Liver (tissue), 9 donors: Measurements from ENCODE around the gene SULT1A2. TPM values are rescaled to one million over a fixed set of nuclear protein-coding genes. Genes with fewer than 3 reads are reported as not detected.

ENCODE experiments used
- DNase-seq: peaks from one replicate; pipeline ENCODE4 v3.0.0-alpha.2; 2017; ENCODE audit warnings: low spot score
- H3K27ac ChIP-seq, 2 donors: one replicate each; pipeline ENCODE4 v1.7.0; 2013; ENCODE audit warnings: inconsistent platforms in 2 of 2, low read length in 2 of 2, control low read depth in 1 of 2, low read depth in 1 of 2, mild to moderate bottlenecking in 1 of 2
- H3K27me3 ChIP-seq, 4 donors: one replicate each; pipeline versions ENCODE4 v1.6.1 to v1.7.0; 2013; ENCODE audit warnings: low read length in 3 of 4, inconsistent platforms in 1 of 4, mild to moderate bottlenecking in 1 of 4, moderate library complexity in 1 of 4; ENCODE audit not compliant: control insufficient read depth in 4 of 4, insufficient read depth in 4 of 4
- H3K36me3 ChIP-seq, 4 donors: one replicate each; pipeline versions ENCODE4 v1.6.1 to v1.7.0; 2013; ENCODE audit warnings: low read length in 3 of 4, mild to moderate bottlenecking in 3 of 4, low read depth in 1 of 4, moderate library complexity in 1 of 4; ENCODE audit not compliant: control insufficient read depth in 4 of 4, insufficient read depth in 3 of 4
- H3K4me1 ChIP-seq, 4 donors: one replicate each; pipeline versions ENCODE4 v1.6.1 to v1.7.0; 2013; ENCODE audit warnings: low read length in 3 of 4, mild to moderate bottlenecking in 3 of 4, moderate library complexity in 1 of 4; ENCODE audit not compliant: control insufficient read depth in 4 of 4, insufficient read depth in 4 of 4
- H3K4me3 ChIP-seq, 3 donors: one replicate each; pipeline versions ENCODE4 v1.6.1 to v1.7.0; 2013; ENCODE audit warnings: low read length in 3 of 3, control low read depth in 1 of 3, low read depth in 1 of 3, mild to moderate bottlenecking in 1 of 3
- H3K9ac ChIP-seq, 2 donors: one replicate each; pipeline ENCODE4 v1.7.0; 2013; ENCODE audit warnings: low read length in 2 of 2, mild to moderate bottlenecking in 2 of 2, moderate library complexity in 2 of 2, control low read depth in 1 of 2, low read depth in 1 of 2
- H3K9me3 ChIP-seq, 4 donors: one replicate each; pipeline versions ENCODE4 v1.6.1 to v1.7.0; 2013; ENCODE audit warnings: low read length in 3 of 4; ENCODE audit not compliant: control insufficient read depth in 4 of 4
- EGR1 ChIP-seq, 2 donors: IDR thresholded peaks; 2 replicates each; pipeline ENCODE4 v1.6.1; 2016 to 2018; ENCODE audit warnings: antibody characterized with exemption in 2 of 2, low read depth in 2 of 2
- FOXA2 ChIP-seq: IDR thresholded peaks from 2 replicates; pipeline ENCODE4 v1.6.1; 2016; ENCODE audit warnings: antibody characterized with exemption
- GABPA ChIP-seq, 2 donors: IDR thresholded peaks in 1 of 2; conservative IDR thresholded peaks in 1 of 2; 2 replicates each; pipeline ENCODE4 v1.6.1; 2016; ENCODE audit warnings: antibody characterized with exemption in 2 of 2, mild to moderate bottlenecking in 1 of 2, moderate library complexity in 1 of 2
- HNF4A ChIP-seq, 2 donors: conservative IDR thresholded peaks; 2 replicates each; pipeline ENCODE4 v1.6.1; 2016; ENCODE audit warnings: antibody characterized with exemption in 2 of 2, mild to moderate bottlenecking in 2 of 2
- HNF4G ChIP-seq: IDR thresholded peaks from 2 replicates; pipeline ENCODE4 v1.6.1; 2016; ENCODE audit warnings: antibody characterized with exemption
- JUND ChIP-seq, 2 donors: IDR thresholded peaks; 2 replicates each; pipeline ENCODE4 v1.6.1; 2016; ENCODE audit warnings: antibody characterized with exemption in 2 of 2
- NR2F2 ChIP-seq: IDR thresholded peaks from 2 replicates; pipeline ENCODE4 v1.6.1; 2016; ENCODE audit warnings: antibody characterized with exemption
- RAD21 ChIP-seq, 2 donors: IDR thresholded peaks; 2 replicates each; pipeline ENCODE4 v1.6.1; 2016; ENCODE audit warnings: antibody characterized with exemption in 2 of 2, mild to moderate bottlenecking in 2 of 2
- SP1 ChIP-seq: IDR thresholded peaks from 2 replicates; pipeline ENCODE4 v1.6.1; 2018; ENCODE audit warnings: antibody characterized with exemption, mild to moderate bottlenecking
- TAF1 ChIP-seq: conservative IDR thresholded peaks from 2 replicates; pipeline ENCODE4 v1.6.1; 2016; ENCODE audit warnings: antibody characterized with exemption, mild to moderate bottlenecking
- WGBS: extraction: QIAGEN DNeasy Blood & Tissue Kit; methylation state at CpG from one replicate; pipeline ENCODE4 v1.1.7; 2013; 5-methylcytosine and 5-hydroxymethylcytosine counted together
- polyA plus RNA-seq, 2 donors: library from polyadenylated mRNA; stranded (reverse) in 1 of 2; unstranded in 1 of 2; fragments of 200-250 nt in 1 of 2; fragments of >200 nt in 1 of 2; fragmentation: Nextera tagmentation in 1 of 2; extraction: Ambion mirVana in 1 of 2; gene quantifications; one replicate each; pipeline versions ENCODE4 v1.2.1 to v1.2.3, GENCODE V29; 2013 to 2015
- total RNA-seq, 2 donors: library from RNA; depleted of rRNA; stranded (reverse); fragments of >200 nt; gene quantifications; one replicate each; pipeline ENCODE4 v1.2.3, GENCODE V29; 2014
- TF ChIP-seq, protein P1 (sequence below): IDR thresholded peaks from 2 replicates; pipeline ENCODE4 v1.6.1; 2016; ENCODE audit warnings: antibody characterized with exemption
- TF ChIP-seq, protein P2 (sequence below): IDR thresholded peaks from 2 replicates; pipeline ENCODE4 v1.6.1; 2016; ENCODE audit warnings: antibody characterized with exemption, mild to moderate bottlenecking
- TF ChIP-seq, protein P3 (sequence below): IDR thresholded peaks from 2 replicates; pipeline ENCODE4 v1.6.1; 2016; ENCODE audit warnings: antibody characterized with exemption
- TF ChIP-seq, protein P4 (sequence below): IDR thresholded peaks from 2 replicates; pipeline ENCODE4 v1.6.1; 2016; ENCODE audit warnings: antibody characterized with exemption
- TF ChIP-seq, protein P5 (sequence below): fragments of 150-350 bp; IDR thresholded peaks from 2 replicates; pipeline ENCODE4 v1.5.1; 2017; ENCODE audit warnings: improper control_type of control experiment, low read depth, low read length; ENCODE audit not compliant: missing input control
- donor health status: healthy.
- donor health status: healthy.
- donor health status: healthy.
- donor health status: healthy.
- donor health status: healthy.

Gene SULT1A2
- total and polyA plus RNA-seq, 4 donors = 1.6 to 29.4 (median 14.9) TPM

DNA sequence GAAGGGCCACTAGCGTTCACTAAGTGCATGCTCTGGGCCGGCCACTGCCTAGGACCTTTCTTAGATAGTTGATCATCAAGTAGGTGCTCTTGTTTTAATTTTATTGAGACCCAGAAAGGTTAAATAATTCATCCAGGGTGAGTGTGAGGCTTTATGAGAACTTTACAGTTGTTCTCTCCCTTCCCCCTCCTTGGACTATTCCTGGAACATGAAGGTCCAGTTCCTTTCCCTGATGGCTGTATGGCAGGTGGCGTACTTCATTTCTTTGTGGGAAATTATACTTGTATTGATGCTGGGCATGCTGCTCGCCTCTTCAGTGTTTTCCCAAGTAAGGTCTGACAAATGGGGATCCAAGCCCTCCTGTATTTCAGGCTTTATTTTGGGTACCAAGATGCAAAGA, 34.7 kb downstream of the SULT1A2 start:
- no peak overlapping the region for H3K9ac ChIP-seq
- no peak overlapping the region for H3K27ac ChIP-seq
- peaks cover 0 to 3% (median 2%) of the 10 kb centered on the region in 4 donors for H3K4me1 ChIP-seq
- H3K36me3 ChIP-seq = peaks cover 0 to 6% (median 4%) of the 10 kb centered on the region in 4 donors
- H3K4me3 ChIP-seq = no peak overlapping the region
- H3K27me3 ChIP-seq = no peaks in the 10 kb centered on the region
- no peak for TF ChIP-seq NR2F2
- no peak for TF ChIP-seq RAD21 (IDR thresholded peaks at IDR 0.05)
- TF ChIP-seq, protein P1, sequence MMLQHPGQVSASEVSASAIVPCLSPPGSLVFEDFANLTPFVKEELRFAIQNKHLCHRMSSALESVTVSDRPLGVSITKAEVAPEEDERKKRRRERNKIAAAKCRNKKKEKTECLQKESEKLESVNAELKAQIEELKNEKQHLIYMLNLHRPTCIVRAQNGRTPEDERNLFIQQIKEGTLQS = no peak
- TF ChIP-seq EGR1 (IDR thresholded peaks at IDR 0.05; ENCODE audit: low read depth in 2 of 2) = no peak
- TF ChIP-seq, protein P2, sequence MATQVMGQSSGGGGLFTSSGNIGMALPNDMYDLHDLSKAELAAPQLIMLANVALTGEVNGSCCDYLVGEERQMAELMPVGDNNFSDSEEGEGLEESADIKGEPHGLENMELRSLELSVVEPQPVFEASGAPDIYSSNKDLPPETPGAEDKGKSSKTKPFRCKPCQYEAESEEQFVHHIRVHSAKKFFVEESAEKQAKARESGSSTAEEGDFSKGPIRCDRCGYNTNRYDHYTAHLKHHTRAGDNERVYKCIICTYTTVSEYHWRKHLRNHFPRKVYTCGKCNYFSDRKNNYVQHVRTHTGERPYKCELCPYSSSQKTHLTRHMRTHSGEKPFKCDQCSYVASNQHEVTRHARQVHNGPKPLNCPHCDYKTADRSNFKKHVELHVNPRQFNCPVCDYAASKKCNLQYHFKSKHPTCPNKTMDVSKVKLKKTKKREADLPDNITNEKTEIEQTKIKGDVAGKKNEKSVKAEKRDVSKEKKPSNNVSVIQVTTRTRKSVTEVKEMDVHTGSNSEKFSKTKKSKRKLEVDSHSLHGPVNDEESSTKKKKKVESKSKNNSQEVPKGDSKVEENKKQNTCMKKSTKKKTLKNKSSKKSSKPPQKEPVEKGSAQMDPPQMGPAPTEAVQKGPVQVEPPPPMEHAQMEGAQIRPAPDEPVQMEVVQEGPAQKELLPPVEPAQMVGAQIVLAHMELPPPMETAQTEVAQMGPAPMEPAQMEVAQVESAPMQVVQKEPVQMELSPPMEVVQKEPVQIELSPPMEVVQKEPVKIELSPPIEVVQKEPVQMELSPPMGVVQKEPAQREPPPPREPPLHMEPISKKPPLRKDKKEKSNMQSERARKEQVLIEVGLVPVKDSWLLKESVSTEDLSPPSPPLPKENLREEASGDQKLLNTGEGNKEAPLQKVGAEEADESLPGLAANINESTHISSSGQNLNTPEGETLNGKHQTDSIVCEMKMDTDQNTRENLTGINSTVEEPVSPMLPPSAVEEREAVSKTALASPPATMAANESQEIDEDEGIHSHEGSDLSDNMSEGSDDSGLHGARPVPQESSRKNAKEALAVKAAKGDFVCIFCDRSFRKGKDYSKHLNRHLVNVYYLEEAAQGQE = no peak
- WGBS = 96% methylated on average over 4 of the region's 4 CpGs
- DNase-seq = no peak
- H3K9me3 ChIP-seq = no peaks in the 10 kb centered on the region

DNA sequence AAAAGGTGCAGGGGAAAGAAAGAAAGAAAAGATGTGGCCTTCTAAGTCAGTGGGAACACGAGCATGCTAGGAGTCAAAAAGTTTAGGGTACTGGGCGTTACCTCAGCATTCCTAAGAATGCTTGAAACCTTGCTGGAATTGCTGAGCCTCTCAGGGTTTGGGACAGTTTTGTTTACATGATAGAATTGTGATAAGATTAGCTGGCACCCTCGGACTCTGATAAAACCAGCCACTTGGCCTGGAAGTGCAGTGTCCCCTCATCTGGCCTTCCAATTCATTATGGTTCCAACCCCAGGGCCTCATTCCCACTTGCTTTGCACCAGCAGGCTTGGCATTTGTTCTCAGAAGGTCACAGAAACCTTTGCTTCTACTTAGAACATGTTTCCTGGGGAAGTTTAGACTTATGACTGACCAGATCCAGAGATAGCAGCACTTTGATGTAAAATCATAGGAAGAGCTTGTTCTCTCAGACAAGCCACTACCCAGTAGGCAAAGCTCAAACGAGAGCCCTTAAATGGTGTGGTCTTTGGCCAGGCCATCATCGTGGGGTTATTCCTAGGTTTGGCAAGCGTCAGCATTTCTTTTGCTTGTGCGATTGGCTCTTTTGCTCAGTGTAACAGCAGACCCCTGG, 35.2 kb downstream of the SULT1A2 start:
- H3K36me3 ChIP-seq = peaks cover 0 to 8% (median 4%) of the 10 kb centered on the region in 4 donors
- H3K4me3 ChIP-seq = no peak overlapping the region
- DNase-seq = no peak
- TF ChIP-seq TAF1 (no peak), SP1 (no peak), NR2F2 (no peak), HNF4G (no peak), RAD21 (IDR thresholded peaks at IDR 0.05) (no peak)
- TF ChIP-seq, protein P1 = no peak
- 67% methylated on average over 7 of the region's 7 CpGs for WGBS
- no peaks in the 10 kb centered on the region for H3K27me3 ChIP-seq
- no peak overlapping the region for H3K9ac ChIP-seq
- H3K4me1 ChIP-seq = peaks cover 0 to 3% (median 2%) of the 10 kb centered on the region in 4 donors
- no peak overlapping the region for H3K27ac ChIP-seq
- H3K9me3 ChIP-seq = no peaks in the 10 kb centered on the region

DNA sequence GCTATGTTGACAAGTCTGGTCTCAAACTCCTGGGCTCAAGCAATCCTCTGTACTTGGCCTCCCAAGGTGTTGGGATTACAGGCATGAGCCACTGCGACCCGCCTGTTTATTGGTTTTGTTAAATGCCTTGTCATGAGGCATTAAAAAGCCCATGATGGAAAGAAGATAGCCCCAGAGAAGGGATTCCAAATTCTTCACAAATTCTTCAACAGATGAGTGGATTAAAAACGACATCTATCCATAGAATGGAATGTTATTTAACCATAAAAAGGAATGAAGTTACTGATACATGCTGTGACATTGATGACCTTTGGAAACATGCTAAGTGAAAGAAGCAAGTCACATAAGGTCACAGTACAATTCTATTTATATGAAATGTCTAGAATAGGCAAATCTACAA, 38.4 kb downstream of the SULT1A2 start:
- WGBS = 79% methylated on average over 3 of the region's 3 CpGs
- no peaks in the 10 kb centered on the region for H3K27me3 ChIP-seq
- H3K36me3 ChIP-seq = peaks cover 0 to 10% (median 4%) of the 10 kb centered on the region in 4 donors
- H3K4me3 ChIP-seq = no peak overlapping the region
- no peak for DNase-seq
- H3K27ac ChIP-seq = no peak overlapping the region
- H3K9me3 ChIP-seq = no peaks in the 10 kb centered on the region
- peaks cover 0 to 15% (median 9%) of the 10 kb centered on the region in 4 donors for H3K4me1 ChIP-seq
- no peak overlapping the region for H3K9ac ChIP-seq
- TF ChIP-seq HNF4A (conservative IDR thresholded peaks at IDR 0.05) = no peak
- TF ChIP-seq, protein P3, sequence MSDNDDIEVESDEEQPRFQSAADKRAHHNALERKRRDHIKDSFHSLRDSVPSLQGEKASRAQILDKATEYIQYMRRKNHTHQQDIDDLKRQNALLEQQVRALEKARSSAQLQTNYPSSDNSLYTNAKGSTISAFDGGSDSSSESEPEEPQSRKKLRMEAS = no peak
- TF ChIP-seq FOXA2 = no peak
- no peak for TF ChIP-seq JUND (IDR thresholded peaks at IDR 0.05)
- TF ChIP-seq, protein P4, sequence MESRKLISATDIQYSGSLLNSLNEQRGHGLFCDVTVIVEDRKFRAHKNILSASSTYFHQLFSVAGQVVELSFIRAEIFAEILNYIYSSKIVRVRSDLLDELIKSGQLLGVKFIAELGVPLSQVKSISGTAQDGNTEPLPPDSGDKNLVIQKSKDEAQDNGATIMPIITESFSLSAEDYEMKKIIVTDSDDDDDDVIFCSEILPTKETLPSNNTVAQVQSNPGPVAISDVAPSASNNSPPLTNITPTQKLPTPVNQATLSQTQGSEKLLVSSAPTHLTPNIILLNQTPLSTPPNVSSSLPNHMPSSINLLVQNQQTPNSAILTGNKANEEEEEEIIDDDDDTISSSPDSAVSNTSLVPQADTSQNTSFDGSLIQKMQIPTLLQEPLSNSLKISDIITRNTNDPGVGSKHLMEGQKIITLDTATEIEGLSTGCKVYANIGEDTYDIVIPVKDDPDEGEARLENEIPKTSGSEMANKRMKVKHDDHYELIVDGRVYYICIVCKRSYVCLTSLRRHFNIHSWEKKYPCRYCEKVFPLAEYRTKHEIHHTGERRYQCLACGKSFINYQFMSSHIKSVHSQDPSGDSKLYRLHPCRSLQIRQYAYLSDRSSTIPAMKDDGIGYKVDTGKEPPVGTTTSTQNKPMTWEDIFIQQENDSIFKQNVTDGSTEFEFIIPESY = no peak
- TF ChIP-seq, protein P5, sequence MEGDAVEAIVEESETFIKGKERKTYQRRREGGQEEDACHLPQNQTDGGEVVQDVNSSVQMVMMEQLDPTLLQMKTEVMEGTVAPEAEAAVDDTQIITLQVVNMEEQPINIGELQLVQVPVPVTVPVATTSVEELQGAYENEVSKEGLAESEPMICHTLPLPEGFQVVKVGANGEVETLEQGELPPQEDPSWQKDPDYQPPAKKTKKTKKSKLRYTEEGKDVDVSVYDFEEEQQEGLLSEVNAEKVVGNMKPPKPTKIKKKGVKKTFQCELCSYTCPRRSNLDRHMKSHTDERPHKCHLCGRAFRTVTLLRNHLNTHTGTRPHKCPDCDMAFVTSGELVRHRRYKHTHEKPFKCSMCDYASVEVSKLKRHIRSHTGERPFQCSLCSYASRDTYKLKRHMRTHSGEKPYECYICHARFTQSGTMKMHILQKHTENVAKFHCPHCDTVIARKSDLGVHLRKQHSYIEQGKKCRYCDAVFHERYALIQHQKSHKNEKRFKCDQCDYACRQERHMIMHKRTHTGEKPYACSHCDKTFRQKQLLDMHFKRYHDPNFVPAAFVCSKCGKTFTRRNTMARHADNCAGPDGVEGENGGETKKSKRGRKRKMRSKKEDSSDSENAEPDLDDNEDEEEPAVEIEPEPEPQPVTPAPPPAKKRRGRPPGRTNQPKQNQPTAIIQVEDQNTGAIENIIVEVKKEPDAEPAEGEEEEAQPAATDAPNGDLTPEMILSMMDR = no peak
- no peak for TF ChIP-seq GABPA (IDR thresholded peaks at IDR 0.05 in 1 of 2, conservative IDR thresholded peaks at IDR 0.05 in 1 of 2)
- TF ChIP-seq, protein P2 = no peak
- TF ChIP-seq SP1 = no peak
